Osteocyte (in vitro differentiated cells): Measurements from ENCODE around the gene HLCS. TPM values are rescaled to one million over a fixed set of nuclear protein-coding genes. Genes with fewer than 3 reads are reported as not detected.

Source experiments
- DNase-seq: peaks from one replicate; pipeline ENCODE4 v3.0.0; 2021; ENCODE audit warnings: mixed read lengths; ENCODE audit not compliant: unreplicated experiment; ENCODE audit errors: extremely low spot score
- H3K27ac Mint-ChIP-seq: one replicate; pipeline ENCODE4 v1.8.0; 2021; ENCODE audit warnings: mild to moderate bottlenecking, mixed read lengths; ENCODE audit not compliant: unreplicated experiment
- H3K27me3 Mint-ChIP-seq: one replicate; pipeline ENCODE4 v1.8.0; 2021; ENCODE audit warnings: mixed read lengths; ENCODE audit not compliant: unreplicated experiment
- H3K36me3 Mint-ChIP-seq: one replicate; pipeline ENCODE4 v1.8.0; 2021; ENCODE audit warnings: mixed read lengths; ENCODE audit not compliant: unreplicated experiment
- H3K4me1 Mint-ChIP-seq: one replicate; pipeline ENCODE4 v1.8.0; 2021; ENCODE audit warnings: mixed read lengths; ENCODE audit not compliant: unreplicated experiment
- H3K4me3 Mint-ChIP-seq: one replicate; pipeline ENCODE4 v1.8.0; 2021; ENCODE audit warnings: mild to moderate bottlenecking, moderate library complexity, mixed read lengths; ENCODE audit not compliant: unreplicated experiment
- H3K9me3 Mint-ChIP-seq: one replicate; pipeline ENCODE4 v1.8.0; 2021; ENCODE audit warnings: mixed read lengths; ENCODE audit not compliant: unreplicated experiment
- CTCF ChIP-seq: fragments of 200-600 bp; sonication (generic); IDR thresholded peaks from 2 replicates; pipeline ENCODE4 v1.5.0; 2021; ENCODE audit warnings: antibody characterized with exemption, mild to moderate bottlenecking, moderate library complexity
- total RNA-seq: library from RNA; stranded (reverse); gene quantifications from 2 replicates; pipeline ENCODE4 v1.2.1, GENCODE V29; 2021

Gene HLCS
- total RNA-seq, 1 donor from 2014 or later: 26.7 TPM

GRCh38 chr21:36722370-36723368 is 243.8 kb downstream of the HLCS start:
- Mint-ChIP-seq H3K4me1 (peaks cover 6% of the 10 kb centered on the region), H3K27me3 (no peaks in the 10 kb centered on the region)

GRCh38 chr21:36721817-36722216 is 244.7 kb downstream of the HLCS start:
- no peak overlapping the region for H3K4me3 Mint-ChIP-seq
- TF ChIP-seq CTCF: no peak
- peaks cover 3% of the 10 kb centered on the region for H3K27me3 Mint-ChIP-seq
- DNase-seq: no peak
- no peak overlapping the region for H3K27ac Mint-ChIP-seq
- peaks cover 6% of the 10 kb centered on the region for H3K4me1 Mint-ChIP-seq
- H3K36me3 Mint-ChIP-seq: no peaks in the 10 kb centered on the region
- no peaks in the 10 kb centered on the region for H3K9me3 Mint-ChIP-seq

More at GRCh38 chr21:36722370-36723368, 243.8 kb downstream of the HLCS start:
- Mint-ChIP-seq H3K36me3 (no peaks in the 10 kb centered on the region), H3K4me3 (no peak overlapping the region), H3K27ac (no peak overlapping the region), H3K9me3 (no peaks in the 10 kb centered on the region)
- TF ChIP-seq CTCF: no peak
- DNase-seq: no peak

GRCh38 chr21:36719614-36720013 is 246.9 kb downstream of the HLCS start:
- peaks cover 24% of the 10 kb centered on the region for H3K27me3 Mint-ChIP-seq
- peaks cover 6% of the 10 kb centered on the region for H3K4me1 Mint-ChIP-seq
- H3K4me3 Mint-ChIP-seq: no peak overlapping the region
- H3K36me3 Mint-ChIP-seq: no peaks in the 10 kb centered on the region
- H3K9me3 Mint-ChIP-seq: no peaks in the 10 kb centered on the region
- TF ChIP-seq CTCF: no peak
- DNase-seq: no peak
- no peak overlapping the region for H3K27ac Mint-ChIP-seq

GRCh38 chr21:36718951-36719501 is 247.4 kb downstream of the HLCS start:
- H3K27me3 Mint-ChIP-seq: peaks cover 30% of the 10 kb centered on the region
- no peak for TF ChIP-seq CTCF
- no peak for DNase-seq
- H3K27ac Mint-ChIP-seq: no peak overlapping the region
- peaks cover 6% of the 10 kb centered on the region for H3K4me1 Mint-ChIP-seq
- H3K36me3 Mint-ChIP-seq: no peaks in the 10 kb centered on the region
- no peak overlapping the region for H3K4me3 Mint-ChIP-seq
- H3K9me3 Mint-ChIP-seq: no peaks in the 10 kb centered on the region

- H3K27me3 Mint-ChIP-seq: peaks cover 40% of the 10 kb centered on the region
Measured at GRCh38 chr21:36717976-36718375, 248.5 kb downstream of the HLCS start.

More at GRCh38 chr21:36717976-36718375, 248.5 kb downstream of the HLCS start:
- Mint-ChIP-seq H3K9me3 (no peaks in the 10 kb centered on the region), H3K4me1 (peaks cover 6% of the 10 kb centered on the region), H3K36me3 (no peaks in the 10 kb centered on the region), H3K4me3 (no peak overlapping the region), H3K27ac (no peak overlapping the region)
- no peak for DNase-seq
- no peak for TF ChIP-seq CTCF
